ENCODE results near the gene LONRF3. TPM values are rescaled to one million over a fixed set of nuclear protein-coding genes. Genes with fewer than 3 reads are reported as not detected.

Gene LONRF3
- total RNA-seq, 2 donors from 2014 or later, result 3.5 to 8.1 TPM

GRCh38 chrX:119003462-119003861, 29.0 kb downstream of the LONRF3 start:
- intact Hi-C loops (cut with DNase I), result no loop called here
- WGBS, result 18% methylated on average over 3 of the region's 3 CpGs
- no peaks in the 10 kb centered on the region for H3K4me1 ChIP-seq (replicated peaks)
- no peak overlapping the region for H3K27ac ChIP-seq
- no peaks in the 10 kb centered on the region for H3K9me3 ChIP-seq
- H3K36me3 ChIP-seq, result no peaks in the 10 kb centered on the region
- H3K4me3 ChIP-seq, result no peak overlapping the region
- no peaks in the 10 kb centered on the region for H3K27me3 ChIP-seq (replicated peaks; ENCODE audit: insufficient read depth)
- peak; percentile 73 for TF ChIP-seq POLR2AphosphoS5 (IDR thresholded peaks at IDR 0.05)
- TF ChIP-seq CTCF (IDR thresholded peaks at IDR 0.05), result no peak
- DNase-seq (ENCODE audit: low spot score), result peak; percentile 27

- TF ChIP-seq CTCF (IDR thresholded peaks at IDR 0.05) (peak; percentile 33 to 60 (median 46)), POLR2AphosphoS5 (IDR thresholded peaks at IDR 0.05) (no peak)
- no peaks in the 10 kb centered on the region for H3K9me3 ChIP-seq
- no peaks in the 10 kb centered on the region for H3K36me3 ChIP-seq
- 65% methylated on average over 3 of the region's 5 CpGs for WGBS
- H3K27ac ChIP-seq, result no peak overlapping the region
- DNase-seq (ENCODE audit: low spot score), result peak; percentile 25
- no peaks in the 10 kb centered on the region for H3K27me3 ChIP-seq (replicated peaks; ENCODE audit: insufficient read depth)
- intact Hi-C loops (cut with DNase I), result loop anchor here (5.0 kb wide), 2 partner anchors 62 to 158 kb away; no protein-coding TSS in a partner anchor
- no peaks in the 10 kb centered on the region for H3K4me1 ChIP-seq (replicated peaks)
- no peak overlapping the region for H3K4me3 ChIP-seq
Measured at GRCh38 chrX:119004920-119005524, 30.6 kb downstream of the LONRF3 start.

GRCh38 chrX:119007189-119007770, 32.9 kb downstream of the LONRF3 start:
- no peak overlapping the region for H3K27ac ChIP-seq
- H3K9me3 ChIP-seq, result no peaks in the 10 kb centered on the region
- intact Hi-C loops (cut with DNase I), result loop anchor here (5.0 kb wide), 2 partner anchors 60 to 160 kb away; no protein-coding TSS in a partner anchor
- H3K36me3 ChIP-seq, result no peaks in the 10 kb centered on the region
- no peaks in the 10 kb centered on the region for H3K4me1 ChIP-seq (replicated peaks)
- H3K4me3 ChIP-seq, result no peak overlapping the region
- 100% methylated on average over 3 of the region's 3 CpGs for WGBS
- no peak for DNase-seq (ENCODE audit: low spot score)
- H3K27me3 ChIP-seq (replicated peaks; ENCODE audit: insufficient read depth), result no peaks in the 10 kb centered on the region
- TF ChIP-seq POLR2A (IDR thresholded peaks at IDR 0.05) (no peak), POLR2AphosphoS5 (IDR thresholded peaks at IDR 0.05) (no peak), CTCF (IDR thresholded peaks at IDR 0.05) (no peak)

DNA sequence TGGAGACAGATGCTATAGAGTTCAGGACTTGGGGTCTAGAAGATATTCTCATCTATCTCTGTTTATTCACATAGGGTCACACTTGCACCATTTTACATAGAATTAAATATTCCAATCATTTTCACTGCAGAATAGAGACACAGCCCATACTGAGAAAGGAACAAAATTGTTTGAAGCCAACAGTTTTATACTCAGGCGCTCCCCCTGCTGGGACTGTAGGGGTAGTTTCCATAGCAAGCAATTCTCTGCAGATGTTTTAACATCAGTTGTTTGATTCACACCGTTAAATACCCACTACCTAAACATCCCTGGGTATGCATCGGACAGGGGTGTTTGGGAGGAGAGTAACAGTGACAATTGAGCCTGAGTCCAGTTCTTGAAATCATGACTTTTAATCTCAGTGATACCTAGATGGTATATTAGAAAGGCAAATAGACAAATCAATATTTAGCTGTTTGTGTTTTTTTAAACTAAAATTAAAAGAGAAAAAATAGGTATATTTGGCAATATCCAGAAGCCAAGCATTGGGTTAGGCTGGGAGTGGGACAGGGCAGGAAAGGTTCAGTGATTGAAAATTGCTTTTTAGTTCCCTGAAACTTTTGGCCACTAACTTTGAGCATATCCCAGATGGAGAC, 33.8 kb downstream of the LONRF3 start:
- TF ChIP-seq CTCF (IDR thresholded peaks at IDR 0.05) (peak in 3 of 4 experiments; percentile 34 to 48 (median 46)), POLR2AphosphoS5 (IDR thresholded peaks at IDR 0.05) (no peak)
- DNase-seq (ENCODE audit: low spot score), result peak; percentile 4
- H3K9me3 ChIP-seq, result no peaks in the 10 kb centered on the region
- no peaks in the 10 kb centered on the region for H3K36me3 ChIP-seq
- intact Hi-C loops (cut with DNase I), result loop anchor here (5.0 kb wide), 2 partner anchors 59 to 161 kb away; no protein-coding TSS in a partner anchor
- H3K4me1 ChIP-seq (replicated peaks), result no peaks in the 10 kb centered on the region
- no peak overlapping the region for H3K4me3 ChIP-seq
- no peak overlapping the region for H3K27ac ChIP-seq
- H3K27me3 ChIP-seq (replicated peaks; ENCODE audit: insufficient read depth), result no peaks in the 10 kb centered on the region
- 21% methylated on average over 3 of the region's 3 CpGs for WGBS
